HG02973 (cell line): ENCODE results near the gene TBC1D7.

ENCODE experiments used
- ATAC-seq: cut with Tn5 transposase; IDR thresholded peaks from one replicate; pipeline ENCODE4 v1.9.1; 2021; ENCODE audit warnings: moderate library complexity; ENCODE audit not compliant: unreplicated experiment

Gene TBC1D7

DNA sequence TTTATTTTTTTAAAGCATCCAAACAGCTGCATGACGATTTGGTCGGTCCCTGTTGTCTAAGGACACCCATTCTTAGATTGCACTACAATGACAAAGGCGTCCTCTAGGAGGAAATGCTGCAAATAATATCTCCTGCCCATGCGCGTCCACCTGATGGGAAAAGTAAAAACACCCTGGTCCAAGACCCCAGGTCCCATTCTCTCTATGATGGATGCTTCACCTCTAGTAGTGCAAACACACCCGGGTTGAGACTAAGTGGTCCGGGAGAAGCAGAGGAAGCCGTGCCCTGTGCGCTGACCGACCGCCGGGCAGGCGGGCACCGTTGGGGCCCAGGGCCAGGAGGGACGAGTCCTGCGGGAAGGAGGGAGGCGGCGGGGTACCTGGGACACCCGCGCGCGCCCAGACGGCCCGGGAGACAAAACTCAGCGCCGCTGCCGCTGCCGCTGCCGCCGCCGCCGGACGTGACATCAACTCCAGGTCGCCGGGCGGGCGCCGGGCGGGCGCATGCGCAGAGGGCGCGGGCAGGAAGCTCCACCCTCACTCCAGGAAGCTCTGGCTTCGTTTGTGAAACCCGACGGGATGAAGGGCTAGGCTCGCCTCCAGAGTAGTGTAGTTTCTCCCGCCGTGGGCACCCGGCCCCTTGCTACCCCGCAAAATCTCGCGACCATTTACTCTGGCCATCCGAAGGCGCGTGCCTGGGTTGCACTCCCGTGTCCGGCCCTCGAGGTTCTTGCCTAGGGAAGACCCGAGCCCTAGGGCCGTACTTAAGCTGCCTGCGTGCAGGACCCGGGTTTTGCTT, at the start of gene TBC1D7:
Gene TBC1D7 (minus strand): TSS at position 462 of the 799 bp plus-strand sequence. CDS start 1,639 bp downstream, outside the sequence.
- ATAC-seq, result peak; percentile 83

- ATAC-seq, result no peak
Measured at GRCh38 chr6:13377054-13377758, 48.9 kb upstream of the TBC1D7 start.

DNA sequence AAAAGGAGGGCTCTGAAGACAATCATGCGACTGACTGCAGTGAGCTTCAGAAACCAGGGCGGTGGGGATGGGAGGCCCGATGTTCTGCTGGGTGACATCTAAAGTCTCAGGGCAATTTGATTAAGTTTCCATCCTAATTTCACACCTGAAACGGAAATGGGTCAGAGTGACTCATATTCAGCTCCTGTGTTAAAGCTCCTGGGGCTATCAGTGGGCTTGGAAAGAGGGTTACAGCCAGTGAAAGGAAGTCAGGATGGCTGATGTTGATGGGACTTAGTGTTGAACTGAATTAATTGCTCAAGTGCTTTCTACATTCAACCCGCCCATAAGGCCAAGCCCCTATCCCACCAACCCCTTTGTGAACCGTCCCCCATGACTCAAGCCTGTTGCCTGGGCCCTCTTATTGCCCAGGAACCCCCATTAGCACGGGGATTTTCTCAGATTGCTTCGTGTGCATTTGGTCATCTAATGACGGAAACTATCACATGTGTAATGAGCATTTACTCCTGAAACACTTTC, 47.1 kb upstream of the TBC1D7 start:
- peak; percentile 75 for ATAC-seq

- no peak for ATAC-seq
Measured at GRCh38 chr6:13373919-13374318, 45.6 kb upstream of the TBC1D7 start.

- ATAC-seq, result no peak
Measured at GRCh38 chr6:13373488-13373886, 45.1 kb upstream of the TBC1D7 start.

DNA sequence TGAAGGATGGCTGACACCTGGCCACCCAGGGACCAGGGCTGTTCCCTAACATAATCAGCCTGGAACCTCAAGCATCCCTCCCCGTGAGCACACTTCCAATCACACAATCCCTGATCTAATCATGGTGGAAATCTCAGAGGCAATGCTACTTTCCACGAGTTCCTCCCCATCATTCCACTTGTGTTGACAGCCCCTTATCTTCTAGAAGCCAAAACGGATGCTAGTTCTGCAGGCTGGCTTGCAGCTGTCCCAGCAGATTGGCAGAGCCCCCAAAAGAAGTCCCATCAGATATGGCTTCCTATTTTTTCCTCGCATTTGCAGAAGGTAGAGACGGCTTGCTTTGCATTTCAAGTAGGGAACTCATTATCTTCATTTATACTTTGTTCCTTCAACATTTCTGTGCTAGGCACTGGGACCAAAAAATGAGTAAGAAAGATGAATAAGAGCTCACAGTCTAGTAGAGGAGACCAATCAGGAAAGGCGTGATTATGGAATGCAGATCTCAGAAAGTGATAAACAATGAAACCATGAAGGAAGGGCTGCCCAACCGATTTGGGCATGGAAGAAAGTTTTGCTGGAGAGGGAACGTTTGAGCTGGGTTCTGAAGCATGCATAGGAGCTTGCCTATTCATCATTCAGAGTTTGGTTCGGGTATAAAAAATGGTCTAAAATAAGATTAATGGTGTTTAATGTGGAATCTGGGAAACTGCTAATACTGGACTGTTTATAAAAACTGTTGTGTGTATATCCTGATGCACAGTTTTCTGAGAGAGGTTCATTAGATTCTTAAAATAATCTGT, 44.6 kb upstream of the TBC1D7 start:
- ATAC-seq, result no peak

- no peak for ATAC-seq
Measured at GRCh38 chr6:13372076-13372475, 43.7 kb upstream of the TBC1D7 start.

DNA sequence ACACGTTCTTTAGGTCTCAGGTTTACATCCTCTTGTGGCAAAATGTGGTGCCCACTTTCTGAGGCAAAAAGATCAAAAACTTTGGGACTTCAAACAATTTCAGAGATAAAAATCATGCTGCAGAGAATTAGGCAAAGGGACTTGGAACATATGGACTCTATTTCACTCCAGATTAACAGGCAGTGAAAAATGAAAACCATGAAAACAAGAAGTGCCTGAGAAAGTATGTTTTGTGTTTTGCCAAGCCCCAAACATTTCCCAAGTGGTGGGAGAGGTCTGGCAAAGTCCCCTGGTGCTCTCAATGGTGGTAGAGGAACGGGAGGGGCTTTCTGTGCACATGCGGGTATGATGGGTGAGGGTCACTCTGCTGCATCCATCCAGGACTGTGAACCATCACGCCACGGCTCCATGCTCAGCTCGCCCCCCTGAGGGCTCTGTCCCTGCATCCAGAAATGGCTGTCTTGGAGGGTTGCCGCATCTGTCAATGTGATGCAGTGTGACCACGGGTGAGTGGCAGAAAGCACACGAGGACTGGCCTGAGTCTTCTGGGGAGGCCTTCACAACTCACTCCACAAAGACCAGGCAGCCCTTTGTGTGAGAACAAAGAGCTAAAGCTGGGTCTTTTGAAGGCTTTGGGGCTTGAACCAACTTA, 43.2 kb upstream of the TBC1D7 start:
- ATAC-seq, result no peak

GRCh38 chr6:13370623-13371022, 42.3 kb upstream of the TBC1D7 start:
- ATAC-seq, result no peak

DNA sequence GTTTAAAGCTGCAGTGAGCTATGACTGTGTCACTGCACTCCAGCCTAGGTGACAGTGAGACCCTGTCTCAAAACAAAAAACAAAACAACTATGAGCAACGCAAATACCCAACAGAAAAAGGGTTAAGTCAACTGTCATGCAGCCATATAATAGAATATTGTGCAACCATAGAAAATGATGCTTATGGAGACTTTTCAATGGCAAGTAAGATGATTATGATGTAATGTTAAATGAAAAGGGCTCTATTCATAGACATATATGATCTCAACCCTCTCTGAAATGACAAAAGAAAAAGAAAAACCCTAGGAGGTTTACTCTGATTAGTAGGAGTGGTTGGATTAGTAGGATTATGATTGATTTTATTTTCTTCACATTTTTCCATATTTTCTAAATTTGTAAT, 41.3 kb upstream of the TBC1D7 start:
- no peak for ATAC-seq

- no peak for ATAC-seq
Measured at GRCh38 chr6:13368731-13369115, 40.4 kb upstream of the TBC1D7 start.

DNA sequence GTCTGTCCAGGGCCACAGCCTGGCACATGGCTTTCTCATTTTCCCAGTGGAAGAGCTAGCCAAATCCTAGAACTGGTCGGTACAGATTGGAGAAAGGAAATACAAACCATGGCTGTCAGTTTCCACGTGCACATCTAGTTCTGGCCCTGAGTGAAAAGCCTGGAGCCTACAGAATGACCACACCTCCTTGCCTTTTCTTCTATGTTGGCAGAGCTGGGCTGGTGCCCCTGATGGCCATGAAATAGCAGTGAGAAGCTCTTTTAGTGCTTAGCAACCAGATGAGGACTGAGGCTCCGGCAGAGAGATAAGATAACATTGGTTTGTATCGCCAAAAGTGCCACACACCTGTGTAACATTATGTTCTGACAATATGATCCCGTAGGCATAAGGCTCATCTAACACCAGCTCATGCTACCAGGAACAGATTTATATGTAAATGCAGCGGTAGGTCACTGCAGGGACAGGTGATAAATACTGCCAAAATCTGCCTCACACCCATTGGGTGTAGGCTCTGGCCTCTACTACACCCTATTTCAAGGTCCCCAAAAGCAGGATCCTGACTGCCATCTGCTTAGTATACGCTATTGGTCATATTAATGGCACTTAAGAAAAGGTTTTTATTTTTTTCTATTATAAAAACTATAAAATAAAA, 39.9 kb upstream of the TBC1D7 start:
- ATAC-seq, result no peak

GRCh38 chr6:13367396-13367795, 39.1 kb upstream of the TBC1D7 start:
- no peak for ATAC-seq

DNA sequence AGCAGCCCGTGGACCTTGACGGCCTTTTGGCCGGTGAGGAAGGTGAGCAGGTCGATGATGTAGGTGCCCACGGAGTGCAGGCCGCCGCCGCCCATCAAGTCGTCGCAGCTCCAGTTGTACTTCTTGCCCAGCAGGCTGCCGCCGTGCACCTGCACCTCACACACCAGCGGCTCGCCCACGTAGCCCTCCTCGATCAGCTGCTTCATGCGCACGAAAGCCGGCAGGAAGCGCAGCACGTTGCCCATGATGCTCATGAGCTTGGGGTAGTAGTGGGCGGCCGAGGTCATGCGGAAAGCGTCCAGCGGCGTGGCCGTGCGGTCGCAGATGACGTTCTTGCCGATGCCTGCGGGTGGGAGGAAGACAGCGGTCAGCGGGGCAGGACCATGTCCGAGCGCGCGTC, 37.0 kb upstream of the TBC1D7 start:
- no peak for ATAC-seq

- ATAC-seq, result no peak
Measured at GRCh38 chr6:13364842-13365241, 36.5 kb upstream of the TBC1D7 start.

GRCh38 chr6:13362412-13362811, 34.1 kb upstream of the TBC1D7 start:
- no peak for ATAC-seq

- no peak for ATAC-seq
Measured at GRCh38 chr6:13360671-13361540, 32.6 kb upstream of the TBC1D7 start.

GRCh38 chr6:13359287-13359686, 30.9 kb upstream of the TBC1D7 start:
- no peak for ATAC-seq

- no peak for ATAC-seq
Measured at GRCh38 chr6:13358511-13358910, 30.2 kb upstream of the TBC1D7 start.
